ENCODE results near the gene FAAP100.
"Not testable (repeated sequence)": the region's sequence is repeated elsewhere in the genome, so short reads cannot be mapped to it uniquely, and the experiment has no call there.

FAAP100 gene, protein sequence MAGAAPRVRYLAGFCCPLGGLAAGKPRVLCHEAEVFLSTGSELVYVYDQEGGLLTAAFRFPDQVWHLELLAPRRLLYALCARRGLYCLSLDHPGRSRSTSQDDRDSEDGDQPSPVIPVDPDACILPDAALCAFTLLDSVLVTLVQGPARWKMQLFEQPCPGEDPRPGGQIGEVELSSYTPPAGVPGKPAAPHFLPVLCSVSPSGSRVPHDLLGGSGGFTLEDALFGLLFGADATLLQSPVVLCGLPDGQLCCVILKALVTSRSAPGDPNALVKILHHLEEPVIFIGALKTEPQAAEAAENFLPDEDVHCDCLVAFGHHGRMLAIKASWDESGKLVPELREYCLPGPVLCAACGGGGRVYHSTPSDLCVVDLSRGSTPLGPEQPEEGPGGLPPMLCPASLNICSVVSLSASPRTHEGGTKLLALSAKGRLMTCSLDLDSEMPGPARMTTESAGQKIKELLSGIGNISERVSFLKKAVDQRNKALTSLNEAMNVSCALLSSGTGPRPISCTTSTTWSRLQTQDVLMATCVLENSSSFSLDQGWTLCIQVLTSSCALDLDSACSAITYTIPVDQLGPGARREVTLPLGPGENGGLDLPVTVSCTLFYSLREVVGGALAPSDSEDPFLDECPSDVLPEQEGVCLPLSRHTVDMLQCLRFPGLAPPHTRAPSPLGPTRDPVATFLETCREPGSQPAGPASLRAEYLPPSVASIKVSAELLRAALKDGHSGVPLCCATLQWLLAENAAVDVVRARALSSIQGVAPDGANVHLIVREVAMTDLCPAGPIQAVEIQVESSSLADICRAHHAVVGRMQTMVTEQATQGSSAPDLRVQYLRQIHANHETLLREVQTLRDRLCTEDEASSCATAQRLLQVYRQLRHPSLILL

GRCh38 chr17:81552244-81553017 is at the start of gene FAAP100:
Gene FAAP100 (minus strand): TSS chr17:81552353. CDS start chr17:81552330, 23 bp downstream.
- DNase-seq, result peak; percentile 64

GRCh38 chr17:81601525-81602120 is 49.5 kb upstream of the FAAP100 start:
- no peak for DNase-seq

- no peak for DNase-seq
These were observed 47.8 kb upstream of the FAAP100 start for GRCh38 chr17:81599719-81600486.

DNA sequence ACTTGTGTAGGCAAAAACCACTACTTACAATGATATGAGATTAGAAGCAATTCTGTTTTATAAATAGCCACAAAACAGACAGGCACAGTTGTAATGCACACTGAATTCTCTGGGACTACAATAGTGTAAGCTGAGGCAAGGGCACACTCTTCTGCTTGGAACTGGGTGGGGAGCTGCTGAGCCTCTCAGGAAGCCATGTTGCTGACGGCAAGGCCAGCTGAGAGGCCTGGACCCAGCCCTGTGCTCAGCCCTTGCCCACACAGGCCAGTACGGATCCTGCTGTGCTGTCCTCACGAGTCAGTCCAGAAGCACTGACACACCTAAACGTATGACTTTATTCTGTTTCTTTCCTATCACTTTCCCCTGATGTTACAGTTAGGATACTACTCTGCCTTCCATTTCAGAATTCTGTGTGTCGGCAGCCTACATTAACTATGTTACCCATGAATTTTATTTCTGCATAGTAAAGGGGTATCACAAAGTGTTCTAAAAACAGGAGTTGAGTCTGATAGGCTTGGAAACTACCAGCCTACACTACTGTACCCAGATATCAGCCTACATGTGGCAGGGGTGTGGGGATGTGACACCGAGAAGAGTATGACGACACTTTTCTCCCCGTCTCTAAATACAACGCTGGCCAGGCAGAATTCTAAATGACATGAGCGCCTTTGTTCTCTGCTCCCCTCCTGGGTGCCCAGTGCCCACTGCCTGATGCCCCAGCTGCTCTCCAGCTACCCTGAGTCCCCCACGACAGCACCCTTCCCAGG is 41.1 kb upstream of the FAAP100 start:
- DNase-seq, result no peak

GRCh38 chr17:81591971-81592370 is 39.8 kb upstream of the FAAP100 start:
- no peak for DNase-seq

DNA sequence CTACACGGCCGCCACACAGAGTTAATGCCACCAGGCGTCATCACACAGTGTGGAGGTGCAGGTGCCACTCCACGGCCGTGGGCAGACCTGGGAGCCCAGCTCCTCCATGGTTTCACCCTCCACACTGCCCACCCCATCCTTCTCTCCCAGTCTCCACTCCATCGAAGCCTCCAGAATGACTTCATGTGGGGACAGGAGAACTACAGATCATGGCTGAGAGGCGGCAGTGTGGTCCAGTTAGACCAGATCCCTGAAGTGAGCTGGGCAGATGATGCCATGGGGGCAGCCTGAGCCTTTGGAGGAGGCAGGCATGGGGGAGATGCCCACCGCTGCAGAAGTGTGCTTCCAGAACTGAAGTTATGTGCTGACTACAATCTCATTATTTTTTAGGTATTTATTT is 38.0 kb upstream of the FAAP100 start:
- no peak for DNase-seq

- DNase-seq, result no peak
These were observed 37.5 kb upstream of the FAAP100 start for GRCh38 chr17:81589612-81590011.

- DNase-seq, result no peak
These were observed 33.9 kb upstream of the FAAP100 start for GRCh38 chr17:81586096-81586495.

DNA sequence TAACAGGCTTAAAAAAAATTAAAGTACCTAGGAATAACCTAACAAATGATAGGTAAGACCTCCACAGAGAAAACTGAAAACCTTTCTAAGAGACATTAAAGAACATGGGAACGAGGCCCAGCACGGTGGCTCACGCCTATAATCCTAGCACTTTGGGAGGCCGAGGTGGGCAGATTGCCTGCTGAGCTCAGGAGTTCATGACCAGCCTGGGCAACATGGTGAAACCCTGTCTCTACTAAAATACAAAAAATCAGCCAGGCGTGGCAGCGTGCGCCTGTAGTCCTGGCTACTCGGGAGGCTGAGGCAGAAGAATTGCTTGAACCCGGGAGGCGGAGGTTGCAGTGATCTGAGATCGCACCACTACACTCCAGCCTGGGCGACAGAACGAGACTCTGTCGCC is 32.6 kb upstream of the FAAP100 start:
- not testable (repeated sequence) for DNase-seq

GRCh38 chr17:81583589-81584342 is 31.6 kb upstream of the FAAP100 start:
- DNase-seq, result no peak

GRCh38 chr17:81582749-81583148 is 30.6 kb upstream of the FAAP100 start:
- no peak for DNase-seq

DNA sequence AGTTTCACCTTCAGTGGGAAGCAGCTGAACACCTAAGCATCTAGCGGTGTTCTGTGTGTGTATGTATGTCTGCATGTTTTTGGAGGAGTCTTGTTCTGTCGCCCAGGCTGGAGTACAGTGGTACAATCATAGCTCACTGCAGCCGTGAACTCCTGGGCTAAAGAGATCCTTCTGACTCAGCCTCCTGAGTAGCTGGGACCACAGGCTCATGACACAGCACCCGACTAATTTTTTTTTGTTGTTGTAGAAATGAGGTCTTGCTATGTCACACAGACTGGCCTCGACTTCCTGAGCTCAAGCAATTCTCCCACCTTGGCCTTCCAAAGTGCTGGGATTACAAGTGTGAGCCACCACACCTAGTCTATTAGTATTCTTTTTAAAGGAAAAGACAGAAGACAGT is 30.2 kb upstream of the FAAP100 start:
- DNase-seq, result no peak

GRCh38 chr17:81581758-81582157 is 29.6 kb upstream of the FAAP100 start:
- no peak for DNase-seq

DNA sequence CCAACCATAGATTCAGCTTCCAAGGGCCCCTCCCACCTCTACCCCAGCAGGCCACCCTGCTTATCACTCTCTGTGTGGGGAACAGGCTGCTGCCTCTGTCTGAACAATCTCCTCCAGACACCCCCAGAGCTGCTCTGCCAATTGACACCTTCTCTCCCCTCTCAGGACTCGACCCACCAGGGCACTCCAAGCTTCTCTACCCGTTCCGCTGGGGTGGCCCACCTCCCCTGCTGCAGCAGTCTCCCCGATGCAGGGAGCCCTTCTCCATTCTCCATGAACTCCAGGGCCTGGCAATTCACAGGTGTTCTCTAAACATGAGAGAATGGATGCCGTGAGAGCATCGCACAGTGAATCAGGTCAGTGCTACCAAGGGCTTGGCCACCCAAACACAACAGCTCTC is 28.3 kb upstream of the FAAP100 start:
- no peak for DNase-seq

DNA sequence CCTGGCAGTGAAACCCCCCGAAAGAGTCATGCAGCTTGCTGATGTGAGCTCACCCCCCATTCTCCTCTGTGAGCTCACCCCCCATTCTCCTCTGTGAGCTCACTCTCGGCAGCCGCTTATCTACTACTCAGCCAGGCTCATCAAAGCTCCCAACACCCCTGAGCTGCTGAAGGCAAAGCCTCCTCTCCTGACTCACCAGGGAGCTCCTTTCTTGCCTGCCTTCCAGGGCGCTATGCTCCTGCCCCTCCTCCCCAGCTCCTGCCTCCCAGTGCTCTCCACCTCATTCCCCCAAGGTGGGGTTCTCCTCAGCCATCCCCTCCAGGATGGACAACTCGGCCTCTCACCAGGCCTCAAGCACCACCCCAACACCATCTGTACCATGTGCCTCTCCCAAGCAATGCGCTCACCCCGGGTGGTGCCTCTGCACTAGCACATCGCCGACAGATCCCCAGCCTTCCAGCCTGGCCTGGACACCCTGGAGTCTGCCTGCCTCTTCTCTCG is 27.7 kb upstream of the FAAP100 start:
- DNase-seq, result no peak

DNA sequence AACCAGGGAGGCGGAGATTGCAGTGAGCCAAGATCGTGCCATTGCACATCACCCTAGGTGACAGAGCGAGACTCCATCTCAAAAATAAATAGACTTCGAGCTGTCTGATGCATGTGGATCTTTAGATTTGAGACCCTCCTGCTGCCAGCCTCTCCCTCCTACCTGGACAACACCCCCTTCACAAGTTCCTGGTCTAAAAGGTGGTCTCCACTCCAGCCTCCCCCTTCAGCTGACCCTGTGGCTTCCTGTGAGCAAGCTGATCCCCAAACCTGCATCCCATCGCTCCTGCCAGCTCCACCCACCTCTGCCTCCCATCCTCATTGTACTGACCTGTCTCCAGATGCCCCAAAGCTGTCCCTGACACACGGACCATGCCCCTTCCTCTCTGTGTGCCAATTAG is 27.1 kb upstream of the FAAP100 start:
- no peak for DNase-seq

GRCh38 chr17:81578561-81579225 is 26.5 kb upstream of the FAAP100 start:
- no peak for DNase-seq

DNA sequence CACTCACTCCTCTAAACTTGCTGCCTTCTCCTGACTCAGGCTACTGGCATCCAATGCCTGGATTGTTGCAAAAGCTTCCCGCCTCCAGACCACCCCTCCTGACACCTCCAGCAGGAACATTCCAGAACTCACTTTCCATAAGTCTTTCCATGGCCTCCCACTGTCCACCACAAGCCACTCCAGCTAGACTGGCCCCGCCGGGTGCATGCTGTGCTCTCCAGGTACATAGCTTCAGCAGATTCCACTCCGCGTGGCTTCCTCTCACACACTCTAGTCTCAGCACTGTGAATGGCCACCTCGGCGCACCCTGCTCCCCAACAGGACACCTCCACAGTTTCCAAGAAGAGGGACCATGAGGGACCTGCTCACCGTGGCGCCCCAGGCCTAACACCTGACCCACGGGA is 25.9 kb upstream of the FAAP100 start:
- DNase-seq, result no peak

DNA sequence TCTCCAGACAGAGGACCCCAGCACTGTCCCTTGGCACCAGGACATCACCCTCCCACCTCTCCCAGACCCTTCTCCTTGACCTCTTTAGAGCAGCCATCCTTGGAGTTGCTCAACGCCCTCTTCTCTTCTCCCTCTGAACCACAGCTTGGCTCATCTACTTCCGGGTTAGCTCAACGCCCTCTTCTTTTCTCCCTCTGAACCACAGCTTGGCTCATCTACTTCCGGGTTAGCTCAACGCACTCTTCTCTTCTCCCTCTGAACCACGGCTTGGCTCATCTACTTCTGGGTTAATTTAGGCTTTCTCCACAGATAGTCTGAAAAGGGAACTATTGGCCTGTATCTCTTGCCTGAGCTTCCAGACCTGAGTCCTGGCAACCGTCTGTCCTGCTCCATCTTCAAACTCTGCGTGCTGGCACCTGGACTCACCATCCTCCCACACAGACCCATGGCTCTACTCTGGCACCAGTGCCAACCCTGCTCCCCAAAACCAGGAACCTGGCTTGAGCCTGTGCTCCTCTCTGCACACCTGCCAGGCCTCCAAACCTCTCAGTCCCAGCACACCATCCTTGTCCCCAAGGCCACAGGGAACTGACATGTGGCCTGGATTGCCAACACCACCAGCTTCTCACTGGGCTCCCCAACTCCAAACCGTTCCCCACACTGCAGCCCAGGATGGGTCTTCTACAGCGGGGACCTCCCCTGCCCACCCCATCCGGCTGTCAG is 25.3 kb upstream of the FAAP100 start:
- DNase-seq, result no peak

Measured in NCI-H2107 (cell line).